Stimulated activated CD4-positive, alpha-beta T cell treated with anti-CD3 and anti-CD28 coated beads, Interleukin-12 subunit alpha, Interleukin-12 subunit beta, amount 100 ng/mL, for 24 hours (primary cell): ENCODE data around the gene FHIP1B.
"Not testable (repeated sequence)": the region's sequence is repeated elsewhere in the genome, so short reads cannot be mapped to it uniquely, and the experiment has no call there.

Experiments
- DNase-seq, 2 experiments: peaks; one replicate each; pipeline ENCODE4 v3.0.0-alpha.2; 2020; ENCODE audit warnings: low read depth in 2 of 2

Gene FHIP1B

DNA sequence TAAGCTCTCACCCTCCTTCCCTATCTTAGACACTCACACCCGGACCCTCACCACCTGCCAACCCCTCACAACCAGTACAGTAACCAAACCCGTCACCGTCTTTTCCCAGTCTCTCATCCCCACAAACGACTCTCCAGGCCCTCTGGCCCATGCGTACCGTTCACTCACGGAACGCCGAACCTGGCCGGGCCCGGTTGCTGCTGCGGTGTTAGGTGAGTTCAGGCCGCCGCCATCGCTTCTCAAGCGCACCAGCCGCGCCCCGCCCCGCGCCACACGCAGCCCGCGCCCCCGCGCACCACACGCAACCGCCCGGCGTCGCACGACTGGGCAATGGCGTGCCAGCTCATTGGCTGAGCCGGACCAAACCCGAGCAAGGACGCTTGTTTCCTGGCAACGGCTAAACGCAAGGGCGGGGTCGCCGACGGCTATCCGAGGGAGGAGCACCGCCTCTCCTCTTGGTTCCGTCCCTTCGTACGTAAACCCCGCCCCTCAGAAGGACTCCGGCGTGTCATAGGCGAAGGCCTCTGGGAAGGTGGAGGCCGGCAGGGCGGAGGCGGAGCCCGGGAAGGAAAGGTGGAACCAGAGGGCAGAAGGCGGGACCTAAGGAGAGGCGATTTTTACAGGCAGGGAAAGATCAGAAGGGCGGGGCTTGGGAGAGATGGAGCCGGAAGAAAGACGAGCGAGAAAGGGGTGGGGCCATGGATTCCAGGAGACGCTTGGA is at the start of gene FHIP1B:
Gene FHIP1B (minus strand): TSS at position 250 of the 721 bp plus-strand sequence. CDS start 10,120 bp downstream, outside the sequence.
- DNase-seq, result peak; percentile 99

DNA sequence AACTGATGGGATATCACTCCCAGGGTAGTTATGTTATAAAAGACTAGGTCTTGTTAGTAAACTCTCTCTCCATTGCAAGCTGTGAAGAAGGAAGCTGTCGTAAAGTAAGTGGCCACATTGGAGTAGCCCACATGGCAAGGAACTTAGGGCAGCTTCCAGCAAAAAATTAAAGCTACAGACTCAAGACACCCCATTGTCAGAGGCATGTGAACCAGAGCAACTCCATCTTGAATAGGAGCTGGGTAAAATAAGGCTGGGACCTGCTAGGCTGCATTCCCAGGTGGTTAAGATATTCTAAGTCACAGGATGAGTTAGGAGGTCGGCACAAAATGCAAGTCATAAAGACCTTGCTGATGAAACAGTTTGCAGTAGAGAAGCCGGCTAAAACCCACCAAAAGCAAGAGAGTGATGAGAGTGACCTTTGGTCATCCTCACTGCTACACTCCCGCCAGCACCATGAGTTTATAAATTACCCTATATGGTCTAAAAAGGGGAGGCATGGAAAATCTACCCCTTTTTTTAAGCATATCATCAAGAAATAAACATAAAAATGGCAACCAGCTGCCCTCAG is 49.1 kb upstream of the FHIP1B start:
- DNase-seq, result no peak

DNA sequence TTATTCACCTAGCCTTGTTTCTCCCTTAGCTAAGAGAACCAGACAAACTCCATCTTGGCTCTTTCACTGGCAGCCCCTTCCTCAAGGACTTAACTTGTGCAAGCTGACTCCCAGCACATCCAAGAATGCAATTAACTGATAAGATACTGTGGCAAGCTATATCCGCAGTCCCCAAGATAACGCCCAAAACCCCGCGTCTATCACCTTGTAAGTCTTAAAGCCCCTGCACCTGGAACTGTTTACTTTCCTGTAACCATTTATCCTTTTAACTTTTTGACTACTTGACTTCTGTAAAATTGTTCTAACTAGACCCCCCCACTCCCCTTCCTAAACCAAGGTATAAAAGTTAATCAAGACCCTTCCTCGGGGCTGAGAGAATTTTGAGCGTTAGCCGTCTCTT is 46.4 kb upstream of the FHIP1B start:
- not testable (repeated sequence) for DNase-seq

DNA sequence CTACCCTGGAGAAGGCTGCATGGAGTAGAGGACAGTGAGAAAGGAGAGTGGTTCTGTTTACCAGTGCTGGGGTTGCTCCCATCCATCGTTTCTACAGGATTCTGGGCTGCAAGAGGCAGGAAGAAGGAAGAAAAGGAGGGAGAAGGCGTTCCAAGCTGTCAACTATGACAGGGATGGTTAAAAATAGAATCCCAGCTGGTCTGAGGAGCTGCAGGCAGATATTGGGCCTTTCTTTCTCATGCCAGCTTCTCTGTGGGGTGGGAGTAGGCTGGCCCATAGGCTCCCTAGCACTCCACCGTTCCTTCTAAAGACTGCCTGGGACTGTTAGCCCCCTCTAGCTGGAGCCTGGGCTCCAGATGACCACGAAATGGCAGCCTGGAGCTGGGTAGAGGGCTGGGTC is 38.8 kb upstream of the FHIP1B start:
- no peak for DNase-seq

DNA sequence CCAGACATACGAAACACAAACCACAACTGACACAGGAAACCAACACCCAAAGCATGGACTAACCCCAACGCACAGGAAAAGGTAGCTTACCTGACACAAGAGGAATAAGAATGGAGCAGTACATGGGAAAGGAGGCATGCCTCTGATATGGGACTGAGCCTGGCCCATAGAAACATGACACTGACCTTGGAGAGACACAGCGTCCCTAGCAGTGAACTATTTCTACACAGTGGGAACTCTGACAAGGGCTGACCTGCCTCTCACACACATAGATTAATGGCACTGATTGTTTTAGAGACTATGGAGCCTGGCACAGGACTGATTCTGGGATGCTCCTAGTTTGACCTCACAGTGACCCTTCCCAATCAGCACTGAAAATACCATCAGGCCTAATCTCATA is 37.2 kb upstream of the FHIP1B start:
- DNase-seq, result no peak

DNA sequence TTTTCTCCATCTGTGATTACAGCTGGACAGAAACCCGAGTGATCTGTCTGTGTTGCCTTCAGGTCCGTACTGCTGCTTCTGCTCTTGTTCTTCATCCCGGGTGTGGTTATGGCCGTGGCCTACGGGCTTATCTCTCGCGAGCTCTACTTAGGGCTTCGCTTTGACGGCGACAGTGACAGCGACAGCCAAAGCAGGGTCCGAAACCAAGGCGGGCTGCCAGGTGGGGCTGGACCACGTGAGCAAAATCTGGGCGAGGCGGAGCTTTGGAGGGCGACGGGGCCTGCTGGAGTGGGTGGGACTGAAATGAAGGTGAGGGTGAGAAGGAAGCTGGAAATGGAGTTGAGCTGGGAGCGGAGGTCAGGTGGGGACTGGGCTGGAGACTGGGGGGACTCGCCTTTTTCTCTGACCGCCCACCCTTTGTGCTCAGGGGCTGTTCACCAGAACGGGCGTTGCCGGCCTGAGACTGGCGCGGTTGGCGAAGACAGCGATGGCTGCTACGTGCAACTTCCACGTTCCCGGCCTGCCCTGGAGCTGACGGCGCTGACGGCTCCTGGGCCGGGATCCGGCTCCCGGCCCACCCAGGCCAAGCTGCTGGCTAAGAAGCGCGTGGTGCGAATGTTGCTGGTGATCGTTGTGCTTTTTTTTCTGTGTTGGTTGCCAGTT is 36.3 kb upstream of the FHIP1B start:
- DNase-seq, result no peak

DNA sequence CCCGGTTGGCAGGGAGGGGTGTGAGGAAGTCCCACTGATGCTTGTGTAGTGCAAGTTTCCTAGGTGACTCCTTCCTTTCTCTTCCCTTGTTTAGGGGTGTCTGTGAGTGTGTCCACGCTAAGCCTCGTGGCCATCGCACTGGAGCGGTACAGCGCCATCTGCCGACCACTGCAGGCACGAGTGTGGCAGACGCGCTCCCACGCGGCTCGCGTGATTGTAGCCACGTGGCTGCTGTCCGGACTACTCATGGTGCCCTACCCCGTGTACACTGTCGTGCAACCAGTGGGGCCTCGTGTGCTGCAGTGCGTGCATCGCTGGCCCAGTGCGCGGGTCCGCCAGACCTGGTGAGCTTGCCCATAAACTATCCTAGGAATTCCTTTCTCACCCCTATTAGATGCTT is 35.6 kb upstream of the FHIP1B start:
- no peak for DNase-seq

DNA sequence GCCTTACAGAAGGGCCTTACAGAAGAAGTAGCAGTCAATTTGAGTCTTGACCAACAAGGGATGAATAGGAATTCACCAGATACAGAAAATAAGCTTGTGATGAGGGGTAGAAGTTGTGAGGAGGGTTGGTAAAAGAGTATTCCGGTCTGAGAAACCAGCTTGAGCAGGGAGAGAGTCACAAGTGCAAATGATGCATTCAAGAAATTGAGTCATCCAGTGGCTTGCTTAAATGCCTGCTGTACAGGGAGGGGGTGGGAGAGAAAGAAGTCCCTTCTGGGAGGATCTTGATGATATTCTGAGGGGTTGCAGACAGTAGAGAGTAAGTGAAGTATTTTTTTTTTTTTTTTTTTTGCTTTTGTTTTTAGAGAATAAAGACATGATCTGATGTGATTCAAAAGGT is 34.4 kb upstream of the FHIP1B start:
- DNase-seq, result no peak

DNA sequence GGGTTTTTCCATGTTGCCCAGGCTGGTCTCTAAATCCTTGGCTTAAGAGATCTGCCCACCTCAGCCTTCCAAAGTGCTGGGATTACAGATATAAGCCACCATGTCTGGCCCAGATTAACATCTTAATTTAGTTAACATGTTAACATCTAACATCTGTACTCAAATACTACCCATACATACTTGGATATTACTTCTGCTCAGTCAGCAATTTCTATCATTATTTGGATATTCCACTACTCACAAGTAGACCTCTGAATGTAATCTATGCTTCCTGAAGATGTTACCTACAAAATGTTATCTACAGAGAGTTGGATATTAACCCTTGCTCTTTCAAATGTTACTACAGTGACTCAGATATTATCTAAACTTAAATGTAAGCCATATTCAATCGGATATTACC is 29.2 kb upstream of the FHIP1B start:
- DNase-seq, result no peak

DNA sequence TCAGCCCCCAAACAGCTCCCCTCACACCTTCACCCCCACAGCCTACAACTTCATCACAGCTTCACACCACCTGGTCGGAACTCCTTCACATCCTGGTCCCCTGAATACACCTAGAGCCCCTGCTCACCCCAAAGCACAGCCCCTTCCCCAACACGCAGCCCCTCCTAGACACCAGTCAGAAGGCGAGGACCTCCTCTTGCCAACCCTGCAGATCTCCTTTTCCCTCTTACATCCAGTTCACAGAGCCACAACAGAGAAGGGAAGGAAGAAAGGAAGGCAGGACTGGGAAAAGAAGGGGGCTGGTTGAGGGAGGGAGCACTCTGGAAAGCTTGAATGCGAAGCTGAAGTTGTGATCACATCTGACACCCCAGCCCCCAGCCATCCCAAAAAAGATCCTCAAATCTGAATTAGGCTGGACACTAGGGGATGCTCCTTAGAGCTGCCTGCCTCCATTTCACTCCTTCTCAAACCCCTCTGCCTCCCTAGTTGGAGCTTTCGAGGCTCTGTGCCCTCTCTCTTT is 25.8 kb upstream of the FHIP1B start:
- no peak for DNase-seq

DNA sequence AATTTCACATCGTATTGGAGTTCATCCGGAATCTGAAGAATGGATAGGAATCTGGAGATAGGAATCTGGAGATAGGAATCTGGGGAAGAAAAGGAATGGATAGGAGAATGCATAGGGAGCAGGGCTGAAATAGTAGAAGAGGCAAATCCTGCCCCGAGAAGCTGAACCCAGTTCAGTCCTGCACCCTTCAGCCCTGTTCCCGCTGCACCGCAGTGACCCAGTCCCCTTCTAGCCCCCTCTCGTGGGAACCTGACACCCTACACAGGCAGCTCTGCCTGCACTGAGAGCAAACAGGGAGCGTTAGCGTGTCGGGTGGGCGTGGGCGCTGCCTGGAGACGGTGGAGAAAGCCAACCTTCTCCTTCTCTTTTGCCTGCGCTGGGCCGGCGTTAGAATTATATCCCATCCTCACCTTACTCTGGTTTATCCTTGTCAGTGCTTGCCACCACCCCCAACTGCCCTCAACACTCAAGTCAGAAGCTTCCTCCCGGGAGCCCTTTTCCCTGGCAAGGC is 24.2 kb upstream of the FHIP1B start:
- DNase-seq, result no peak

DNA sequence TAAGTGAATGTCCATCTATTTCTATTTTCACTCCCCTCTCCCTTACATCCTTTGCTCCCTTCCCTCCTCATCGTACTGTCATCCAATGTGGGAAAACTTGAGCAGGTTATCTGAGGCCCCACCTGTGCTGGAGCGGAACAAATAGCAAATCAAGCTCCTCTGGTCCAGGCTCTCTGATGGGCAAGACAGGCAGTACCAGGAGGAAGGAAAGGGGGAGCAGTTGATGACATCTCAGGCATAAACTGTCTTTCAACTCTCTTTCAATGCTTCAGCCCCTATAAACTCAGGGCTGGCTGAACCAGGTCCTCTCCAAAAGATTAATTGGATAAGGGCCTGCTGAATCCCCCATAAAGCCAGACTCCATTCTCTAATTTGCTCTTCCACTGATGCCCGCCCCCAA is 23.7 kb upstream of the FHIP1B start:
- DNase-seq, result no peak

DNA sequence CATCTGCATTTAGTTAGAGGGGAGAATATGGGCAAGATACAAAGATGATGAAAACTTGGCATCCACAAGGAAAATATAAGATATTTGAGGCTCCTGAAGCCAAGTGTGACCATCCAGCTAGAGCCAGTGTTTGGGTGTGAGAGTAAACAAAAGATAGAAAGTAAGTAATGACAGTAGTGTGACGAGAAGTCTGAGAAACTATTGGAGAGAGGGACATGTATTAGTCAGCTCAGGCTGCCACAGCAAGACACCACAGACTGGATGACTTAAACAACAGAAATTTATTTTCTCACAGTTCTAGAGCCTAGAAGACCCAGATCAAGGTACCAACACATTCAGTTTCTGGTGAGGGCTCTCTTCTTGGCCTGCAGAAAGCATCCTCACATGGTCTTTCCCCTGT is 18.8 kb upstream of the FHIP1B start:
- DNase-seq, result no peak

DNA sequence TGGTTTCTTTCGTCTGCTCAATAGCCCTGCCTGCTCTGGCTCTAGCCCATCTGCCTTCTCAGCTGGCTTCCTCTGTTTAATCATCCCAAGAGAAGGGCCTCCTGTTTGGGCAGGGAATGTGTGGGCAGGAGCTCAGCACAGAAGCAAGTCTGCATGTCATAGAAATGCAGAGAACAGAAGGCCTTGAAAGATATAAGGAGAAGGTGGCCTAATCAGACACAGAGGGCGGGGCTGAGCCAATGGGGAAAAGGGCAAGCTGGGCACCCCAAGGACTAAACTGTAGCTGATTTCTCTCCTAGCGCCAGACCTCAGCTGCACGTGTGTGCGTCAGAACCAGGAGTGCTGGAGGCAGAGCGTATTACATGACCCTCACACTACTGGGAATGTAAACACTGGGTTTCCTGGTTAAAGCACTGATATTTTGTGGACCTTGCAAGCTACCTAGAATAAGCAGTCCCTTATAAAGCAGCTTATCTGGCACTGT is 17.6 kb upstream of the FHIP1B start:
- no peak for DNase-seq

DNA sequence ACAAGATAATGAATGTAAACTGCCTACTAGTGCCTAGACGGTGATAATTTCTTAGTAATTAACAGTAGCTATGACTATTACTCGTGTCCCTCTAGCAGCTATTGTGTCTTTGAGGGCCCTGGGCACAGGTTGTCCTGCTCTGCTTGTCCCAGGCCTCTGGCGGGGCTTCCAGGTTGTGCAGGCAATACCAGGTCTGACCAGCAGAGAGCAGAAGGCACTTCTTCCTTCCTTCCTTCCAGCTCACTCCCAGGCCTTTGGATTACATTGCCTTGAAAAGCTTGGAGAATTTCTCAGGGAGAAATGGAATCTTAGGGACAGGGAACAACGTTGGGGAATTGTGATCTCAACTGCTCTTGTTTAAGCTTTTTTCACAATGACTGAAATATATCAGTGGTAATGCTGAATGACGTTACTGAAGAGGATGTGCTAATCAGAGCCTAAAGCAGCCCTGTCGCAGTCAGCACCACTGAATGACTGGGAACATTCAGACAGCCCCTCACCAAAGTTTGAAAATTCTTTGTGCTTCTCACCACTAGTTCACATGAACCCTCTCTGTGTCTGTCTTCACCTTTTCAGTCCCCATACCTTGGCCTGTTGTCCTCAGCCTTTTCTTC is 16.8 kb upstream of the FHIP1B start:
- peak in 1 of 2 experiments; percentile 55 for DNase-seq

DNA sequence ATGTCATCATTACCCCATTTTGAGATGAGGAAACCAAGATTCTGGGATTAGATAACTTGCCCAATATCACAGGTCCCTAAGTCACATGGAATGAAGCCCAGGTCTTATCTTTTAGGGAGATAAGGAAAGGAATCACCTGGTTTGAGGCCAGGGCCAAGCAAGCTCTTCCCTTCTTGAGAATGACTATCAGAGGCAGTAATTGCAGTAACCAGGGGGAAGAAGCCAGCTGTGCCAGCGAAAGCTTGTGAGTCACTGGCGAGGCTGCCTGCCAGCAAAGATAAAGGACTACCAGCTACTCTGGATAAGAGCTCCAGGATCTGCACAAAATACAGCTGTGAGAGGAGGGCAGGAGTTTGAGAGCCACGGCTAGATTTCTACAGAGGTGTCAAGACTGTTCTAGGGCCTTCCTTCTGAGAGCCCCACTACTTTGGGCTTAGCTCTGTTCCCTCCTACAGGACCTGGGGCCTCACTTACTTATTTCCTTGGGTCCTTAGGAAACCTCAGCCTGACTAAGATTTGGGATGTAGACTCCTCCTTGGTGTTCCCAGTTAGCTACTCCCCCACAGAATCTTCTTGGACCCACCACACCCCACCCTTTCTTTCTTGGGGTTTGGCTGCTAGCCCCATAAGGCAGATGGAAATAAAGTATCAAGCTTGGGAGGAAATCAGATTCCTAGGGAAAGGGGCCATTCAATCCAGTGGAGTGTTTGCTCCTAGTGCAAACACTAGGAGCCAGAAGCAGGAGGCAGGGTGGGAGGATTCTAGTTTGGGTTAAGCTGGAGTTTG is 15.5 kb upstream of the FHIP1B start:
- no peak for DNase-seq

DNA sequence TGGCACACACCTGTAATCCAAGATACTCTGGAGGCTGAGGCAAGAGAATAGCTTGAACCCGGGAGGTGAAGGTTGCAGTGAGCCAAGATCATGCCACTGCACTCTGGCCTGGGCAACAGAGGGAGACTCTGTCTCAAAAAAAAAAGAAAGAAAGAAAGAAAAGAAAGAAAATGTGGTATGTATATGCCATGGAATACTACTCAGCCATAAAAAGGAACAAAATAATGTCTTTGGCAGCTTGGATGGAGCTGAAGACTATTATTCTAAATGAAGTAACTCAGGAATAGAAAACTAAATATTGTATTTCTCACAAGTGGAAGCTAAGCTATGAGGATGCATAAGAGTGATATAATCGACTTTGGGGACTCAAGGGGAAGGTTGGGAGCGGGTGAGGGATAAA is 14.5 kb upstream of the FHIP1B start:
- DNase-seq, result not testable (repeated sequence)

DNA sequence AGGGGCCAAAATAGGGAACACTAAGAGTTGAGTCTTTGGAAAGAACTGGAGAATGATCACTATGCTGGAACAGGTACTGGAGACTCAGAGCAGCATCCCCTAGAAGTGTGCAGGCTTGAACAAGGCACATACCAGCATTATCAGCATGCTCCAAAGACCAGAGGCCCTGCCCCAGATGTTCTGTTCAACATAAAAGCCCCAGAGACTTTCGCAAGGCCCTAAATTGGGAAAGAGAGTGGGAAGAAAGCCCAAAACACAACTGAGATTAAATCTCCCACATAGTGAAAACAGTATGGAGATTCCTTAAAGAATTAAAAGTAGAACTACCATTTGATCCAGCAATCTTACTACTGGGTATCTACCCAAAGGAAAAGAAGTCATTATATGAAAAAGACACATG is 13.8 kb upstream of the FHIP1B start:
- DNase-seq, result no peak

DNA sequence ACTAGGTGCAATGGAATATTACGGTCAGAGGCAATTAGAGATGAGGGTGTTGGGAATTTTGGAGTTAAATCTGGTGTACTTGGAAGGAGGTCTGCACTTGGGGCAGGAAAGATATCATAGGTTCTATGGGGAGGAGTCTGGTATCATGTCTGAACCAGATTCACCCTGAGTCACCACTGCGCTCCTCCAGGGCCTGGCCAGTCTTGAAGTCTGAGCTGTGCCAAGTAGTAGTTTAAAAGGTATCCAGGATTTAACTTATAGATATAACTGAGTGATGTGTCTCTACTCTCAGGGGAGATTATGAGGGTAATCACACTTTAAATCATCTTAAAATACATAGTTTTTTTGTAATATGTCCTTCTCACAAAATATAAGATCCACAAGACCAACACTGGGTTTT is 11.1 kb upstream of the FHIP1B start:
- DNase-seq, result no peak

DNA sequence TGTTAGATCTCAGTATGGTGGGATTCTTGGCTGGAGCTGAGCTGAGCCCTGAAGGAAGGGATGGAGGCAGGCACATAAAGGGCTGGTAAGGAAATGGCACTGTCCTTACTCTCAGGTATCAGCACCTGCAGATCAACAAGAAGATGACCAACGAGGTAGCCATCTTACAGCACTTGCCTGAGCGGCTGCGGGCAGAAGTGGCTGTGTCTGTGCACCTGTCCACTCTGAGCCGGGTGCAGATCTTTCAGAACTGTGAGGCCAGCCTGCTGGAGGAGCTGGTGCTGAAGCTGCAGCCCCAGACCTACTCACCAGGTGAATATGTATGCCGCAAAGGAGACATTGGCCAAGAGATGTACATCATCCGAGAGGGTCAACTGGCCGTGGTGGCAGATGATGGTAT is 6.9 kb upstream of the FHIP1B start:
- DNase-seq, result no peak

DNA sequence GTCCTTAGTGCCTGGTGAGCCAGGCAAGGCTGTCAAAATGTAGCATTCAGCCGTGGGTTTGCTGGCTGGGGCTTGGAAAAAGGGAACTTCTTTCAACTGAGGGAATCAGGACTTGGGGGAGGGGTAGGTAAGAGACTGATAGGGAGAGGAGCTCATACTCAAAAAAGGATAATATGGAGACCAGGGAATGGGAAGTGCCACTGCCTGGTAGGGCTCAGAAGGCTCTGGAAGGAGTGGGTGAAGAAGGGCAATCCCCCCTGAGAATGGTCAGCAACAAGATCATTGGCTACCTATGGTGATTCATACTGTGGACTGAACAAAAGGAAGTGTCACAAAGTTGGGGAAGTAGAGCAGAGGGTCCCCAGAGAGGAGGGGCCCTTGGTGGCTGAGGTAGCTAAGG is 6.3 kb upstream of the FHIP1B start:
- DNase-seq, result no peak
